ENCODE results near the gene KIF3A.

The KIF3A gene

DNA sequence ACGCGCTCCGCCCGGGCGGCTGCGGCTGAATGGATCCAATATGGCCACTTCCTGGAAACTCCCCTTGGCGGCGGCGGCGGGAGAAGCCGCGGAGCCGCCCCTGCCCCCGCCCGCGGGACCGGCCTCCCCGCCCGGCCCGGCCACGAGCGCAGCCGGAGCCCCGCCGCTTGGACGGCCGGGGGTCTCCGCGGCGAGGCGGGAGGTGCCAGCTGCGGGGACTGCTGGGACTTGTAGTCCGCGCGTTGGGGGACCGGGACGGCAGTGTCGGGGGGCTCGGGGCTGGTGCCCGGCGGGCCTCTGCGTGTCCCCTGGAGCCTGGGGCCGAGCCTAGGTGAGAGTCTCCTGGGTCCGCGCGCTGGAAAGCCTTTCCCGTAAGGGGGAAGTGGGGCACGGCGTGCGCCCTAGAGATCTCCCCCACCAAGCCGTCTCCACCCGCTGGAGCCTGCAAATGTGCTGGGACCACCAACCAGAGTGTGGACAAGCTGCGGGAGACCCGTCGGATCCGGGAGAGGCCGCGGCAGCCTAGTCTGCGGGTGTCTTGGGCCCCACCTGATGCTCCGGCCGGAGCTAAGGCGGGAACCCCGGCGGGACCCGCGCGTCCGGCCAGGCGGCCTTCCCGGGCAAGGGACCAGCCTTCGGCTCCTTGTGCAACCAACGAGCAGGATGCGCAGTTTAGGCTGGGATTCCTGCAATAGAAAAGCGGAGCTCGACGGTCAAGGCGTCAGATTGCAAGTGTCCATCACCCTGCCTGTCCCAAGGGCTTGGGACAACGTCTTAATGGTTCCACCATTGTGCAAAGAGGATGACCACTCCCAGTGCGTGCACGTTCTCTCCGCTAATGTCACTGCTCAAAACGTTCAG is 40.1 kb upstream of the KIF3A start, which contains the start of gene SEPTIN8:
Gene SEPTIN8 (minus strand): TSS at position 31 of the 861 bp plus-strand sequence. CDS start 102 bp downstream, outside the sequence.
- Histone ChIP-seq H3K36me3 (ENCODE audit: control insufficient read depth in 1 of 2, insufficient read depth in 2 of 2, low read length in 2 of 2) (no peaks in the 10 kb centered on the region), H3K4me1 (ENCODE audit: control insufficient read depth in 1 of 2, insufficient read depth in 2 of 2, low read length in 2 of 2) (peaks cover 30 to 33% of the 10 kb centered on the region in 2 donors), H3K9me3 (ENCODE audit: control insufficient read depth in 1 of 2, low read length in 2 of 2) (no peaks in the 10 kb centered on the region), H3K27ac (ENCODE audit: low read depth, low read length) (peak within 1 kb of the TSS; percentile 14), H3K27me3 (ENCODE audit: control insufficient read depth in 1 of 2, insufficient read depth in 2 of 2, low read length in 2 of 2) (peaks cover 0 to 2% of the 10 kb centered on the region in 2 donors), H3K9ac (ENCODE audit: low read depth in 1 of 2, low read length in 2 of 2) (peak within 1 kb of the TSS; percentile 74 to 83), H3K4me3 (ENCODE audit: low read depth in 1 of 2, low read length in 2 of 2) (peak within 1 kb of the TSS; percentile 79 to 89)

DNA sequence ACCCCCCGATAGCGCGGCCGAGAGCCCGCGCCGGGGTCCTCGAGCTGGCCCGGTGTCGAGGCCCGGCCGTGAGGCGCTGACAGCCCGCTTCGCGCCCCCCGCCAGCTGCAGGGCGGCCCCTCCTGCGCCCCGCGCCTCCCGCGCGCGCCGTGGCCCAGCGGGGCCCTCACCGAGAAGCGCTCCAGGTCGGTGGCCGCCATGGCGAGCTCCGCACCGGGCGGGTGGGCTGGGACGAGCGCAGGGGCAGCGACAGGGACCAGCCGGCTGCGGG is 39.5 kb upstream of the KIF3A start:
- no peaks in the 10 kb centered on the region for H3K9me3 ChIP-seq (ENCODE audit: control insufficient read depth in 1 of 2, low read length in 2 of 2)
- H3K4me1 ChIP-seq (ENCODE audit: control insufficient read depth in 1 of 2, insufficient read depth in 2 of 2, low read length in 2 of 2), result peaks cover 30 to 33% of the 10 kb centered on the region in 2 donors
- H3K27ac ChIP-seq (ENCODE audit: low read depth, low read length), result no peak overlapping the region
- H3K27me3 ChIP-seq (ENCODE audit: control insufficient read depth in 1 of 2, insufficient read depth in 2 of 2, low read length in 2 of 2), result peaks cover 0 to 2% of the 10 kb centered on the region in 2 donors
- peak overlapping the region; percentile 65 to 67 for H3K9ac ChIP-seq (ENCODE audit: low read depth in 1 of 2, low read length in 2 of 2)
- H3K4me3 ChIP-seq (ENCODE audit: low read depth in 1 of 2, low read length in 2 of 2), result peak overlapping the region; percentile 78 to 89
- H3K36me3 ChIP-seq (ENCODE audit: control insufficient read depth in 1 of 2, insufficient read depth in 2 of 2, low read length in 2 of 2), result peaks cover 0 to 3% of the 10 kb centered on the region in 2 donors

DNA sequence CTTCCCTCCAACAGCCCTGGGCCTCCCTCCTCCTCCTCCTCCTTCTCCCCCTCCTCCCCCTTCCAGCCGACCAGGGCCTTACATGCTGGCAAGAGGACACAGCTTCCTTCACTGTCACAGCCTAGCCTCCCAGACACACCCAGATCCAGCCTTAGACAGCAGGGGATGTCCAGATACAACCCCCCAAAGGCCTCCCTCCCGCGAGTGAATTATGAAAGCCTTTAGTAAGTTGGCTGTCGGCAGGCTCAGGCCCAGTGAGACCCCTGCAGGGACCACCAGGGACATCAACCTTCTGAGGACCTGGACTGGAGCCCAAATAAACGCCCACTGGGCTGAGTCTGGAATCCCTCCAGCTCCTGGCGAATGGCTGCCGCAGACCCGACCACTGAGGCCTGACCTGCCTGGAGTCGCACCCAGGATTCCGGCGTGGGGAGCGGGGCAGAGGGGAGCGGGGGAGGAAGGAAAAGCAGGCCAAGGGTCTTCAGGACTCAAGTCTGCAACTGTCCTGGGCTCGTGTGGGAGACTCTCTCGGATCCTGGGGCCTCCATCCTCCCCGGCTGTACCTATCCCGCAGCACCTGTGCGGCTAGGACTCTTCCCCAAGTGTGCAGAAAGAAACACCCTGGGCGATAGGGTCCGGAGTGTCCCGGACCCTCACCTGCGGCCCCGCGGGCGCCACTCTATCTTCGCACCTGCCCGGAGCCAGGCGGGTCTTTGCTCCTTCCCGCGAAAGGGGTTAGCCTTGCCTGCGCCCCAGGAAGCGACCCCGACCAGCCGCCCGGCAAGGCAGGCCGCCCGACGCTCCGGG is 39.0 kb upstream of the KIF3A start:
- peaks cover 30 to 33% of the 10 kb centered on the region in 2 donors for H3K4me1 ChIP-seq (ENCODE audit: control insufficient read depth in 1 of 2, insufficient read depth in 2 of 2, low read length in 2 of 2)
- peak overlapping the region; percentile 65 to 67 for H3K9ac ChIP-seq (ENCODE audit: low read depth in 1 of 2, low read length in 2 of 2)

DNA sequence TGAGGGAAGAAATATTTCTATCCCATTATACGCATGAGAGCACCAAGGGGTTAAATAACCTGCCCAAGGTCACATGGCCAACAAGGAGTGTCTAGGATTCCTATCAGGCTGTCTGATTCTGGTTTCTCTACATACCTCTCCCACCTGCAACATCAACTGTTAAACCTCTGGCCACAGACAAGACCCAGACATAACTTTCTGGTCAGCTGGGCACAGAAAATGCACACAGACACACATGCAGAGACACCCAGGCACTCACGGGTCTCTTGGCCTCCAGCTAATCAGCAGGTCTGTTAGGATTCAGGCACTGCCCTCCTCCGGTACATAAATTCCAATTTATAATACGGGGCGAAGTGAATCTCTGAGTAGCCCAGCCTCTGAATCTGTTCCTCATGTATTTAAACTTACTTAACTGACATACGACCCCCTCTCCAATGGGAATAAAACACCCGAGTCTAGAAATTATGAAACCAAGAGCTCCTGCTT is 38.2 kb upstream of the KIF3A start:
- Histone ChIP-seq H3K9me3 (ENCODE audit: control insufficient read depth in 1 of 2, low read length in 2 of 2) (no peaks in the 10 kb centered on the region), H3K27me3 (ENCODE audit: control insufficient read depth in 1 of 2, insufficient read depth in 2 of 2, low read length in 2 of 2) (peaks cover 0 to 2% of the 10 kb centered on the region in 2 donors), H3K4me3 (ENCODE audit: low read depth in 1 of 2, low read length in 2 of 2) (peak overlapping the region in 1 of 2 donors; percentile 78), H3K36me3 (ENCODE audit: control insufficient read depth in 1 of 2, insufficient read depth in 2 of 2, low read length in 2 of 2) (peaks cover 0 to 3% of the 10 kb centered on the region in 2 donors), H3K27ac (ENCODE audit: low read depth, low read length) (no peak overlapping the region), H3K9ac (ENCODE audit: low read depth in 1 of 2, low read length in 2 of 2) (peak overlapping the region in 1 of 2 donors; percentile 65), H3K4me1 (ENCODE audit: control insufficient read depth in 1 of 2, insufficient read depth in 2 of 2, low read length in 2 of 2) (peaks cover 30 to 33% of the 10 kb centered on the region in 2 donors)

More for the DNA sequence above, 39.0 kb upstream of the KIF3A start:
- H3K36me3 ChIP-seq (ENCODE audit: control insufficient read depth in 1 of 2, insufficient read depth in 2 of 2, low read length in 2 of 2), result peaks cover 0 to 3% of the 10 kb centered on the region in 2 donors
- no peaks in the 10 kb centered on the region for H3K9me3 ChIP-seq (ENCODE audit: control insufficient read depth in 1 of 2, low read length in 2 of 2)
- H3K27me3 ChIP-seq (ENCODE audit: control insufficient read depth in 1 of 2, insufficient read depth in 2 of 2, low read length in 2 of 2), result peaks cover 0 to 2% of the 10 kb centered on the region in 2 donors
- peak overlapping the region; percentile 14 for H3K27ac ChIP-seq (ENCODE audit: low read depth, low read length)
- H3K4me3 ChIP-seq (ENCODE audit: low read depth in 1 of 2, low read length in 2 of 2), result peak overlapping the region; percentile 78 to 89

DNA sequence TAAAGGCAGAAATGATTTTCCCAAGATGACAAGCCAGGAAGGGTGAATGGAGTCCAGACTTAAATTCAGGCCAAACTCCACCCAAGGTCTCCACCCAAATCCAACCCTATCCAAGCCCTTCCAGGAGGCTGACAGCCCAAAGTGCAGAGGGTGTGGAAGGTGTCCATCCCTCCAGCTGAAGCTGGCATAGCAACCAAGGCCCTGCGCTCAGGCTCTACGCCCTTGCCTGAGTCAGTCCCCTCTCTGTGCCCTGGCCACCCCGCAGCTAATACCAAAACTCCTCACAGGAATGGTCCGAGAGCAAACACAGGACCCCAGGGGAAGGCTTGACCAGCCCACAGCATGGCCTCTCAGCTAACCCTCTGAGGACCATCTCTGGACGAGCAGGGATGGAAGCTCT is 37.5 kb upstream of the KIF3A start:
- Histone ChIP-seq H3K4me1 (ENCODE audit: control insufficient read depth in 1 of 2, insufficient read depth in 2 of 2, low read length in 2 of 2) (peaks cover 30 to 33% of the 10 kb centered on the region in 2 donors), H3K4me3 (ENCODE audit: low read depth in 1 of 2, low read length in 2 of 2) (peak overlapping the region; percentile 18 to 78)

DNA sequence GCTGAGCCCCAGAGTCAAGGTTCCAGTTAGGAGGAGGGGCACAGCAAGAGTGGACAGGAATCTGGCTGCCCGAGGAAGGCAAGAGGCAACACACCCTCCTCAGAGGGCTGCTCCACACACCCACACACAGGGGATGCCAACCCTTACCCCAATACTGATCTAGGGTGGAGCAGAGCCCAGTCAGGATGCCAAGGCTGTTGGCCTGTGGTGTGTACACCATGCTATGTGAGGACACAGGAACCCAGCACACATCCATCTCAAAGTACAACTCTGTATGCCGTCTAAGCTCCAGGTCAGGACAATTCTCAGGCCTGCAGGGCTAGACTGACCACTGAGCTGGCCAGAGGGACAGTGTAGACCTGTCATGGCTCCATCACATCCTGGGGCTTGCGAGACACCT is 37.1 kb upstream of the KIF3A start:
- H3K27me3 ChIP-seq (ENCODE audit: control insufficient read depth in 1 of 2, insufficient read depth in 2 of 2, low read length in 2 of 2), result no peaks in the 10 kb centered on the region
- no peak overlapping the region for H3K27ac ChIP-seq (ENCODE audit: low read depth, low read length)
- H3K4me3 ChIP-seq (ENCODE audit: low read depth in 1 of 2, low read length in 2 of 2), result peak overlapping the region; percentile 18 to 78

More for the DNA sequence above, 37.5 kb upstream of the KIF3A start:
- H3K9ac ChIP-seq (ENCODE audit: low read depth in 1 of 2, low read length in 2 of 2), result no peak overlapping the region
- no peaks in the 10 kb centered on the region for H3K9me3 ChIP-seq (ENCODE audit: control insufficient read depth in 1 of 2, low read length in 2 of 2)
- H3K36me3 ChIP-seq (ENCODE audit: control insufficient read depth in 1 of 2, insufficient read depth in 2 of 2, low read length in 2 of 2), result peaks cover 0 to 3% of the 10 kb centered on the region in 2 donors
- peaks cover 0 to 2% of the 10 kb centered on the region in 2 donors for H3K27me3 ChIP-seq (ENCODE audit: control insufficient read depth in 1 of 2, insufficient read depth in 2 of 2, low read length in 2 of 2)
- H3K27ac ChIP-seq (ENCODE audit: low read depth, low read length), result no peak overlapping the region

DNA sequence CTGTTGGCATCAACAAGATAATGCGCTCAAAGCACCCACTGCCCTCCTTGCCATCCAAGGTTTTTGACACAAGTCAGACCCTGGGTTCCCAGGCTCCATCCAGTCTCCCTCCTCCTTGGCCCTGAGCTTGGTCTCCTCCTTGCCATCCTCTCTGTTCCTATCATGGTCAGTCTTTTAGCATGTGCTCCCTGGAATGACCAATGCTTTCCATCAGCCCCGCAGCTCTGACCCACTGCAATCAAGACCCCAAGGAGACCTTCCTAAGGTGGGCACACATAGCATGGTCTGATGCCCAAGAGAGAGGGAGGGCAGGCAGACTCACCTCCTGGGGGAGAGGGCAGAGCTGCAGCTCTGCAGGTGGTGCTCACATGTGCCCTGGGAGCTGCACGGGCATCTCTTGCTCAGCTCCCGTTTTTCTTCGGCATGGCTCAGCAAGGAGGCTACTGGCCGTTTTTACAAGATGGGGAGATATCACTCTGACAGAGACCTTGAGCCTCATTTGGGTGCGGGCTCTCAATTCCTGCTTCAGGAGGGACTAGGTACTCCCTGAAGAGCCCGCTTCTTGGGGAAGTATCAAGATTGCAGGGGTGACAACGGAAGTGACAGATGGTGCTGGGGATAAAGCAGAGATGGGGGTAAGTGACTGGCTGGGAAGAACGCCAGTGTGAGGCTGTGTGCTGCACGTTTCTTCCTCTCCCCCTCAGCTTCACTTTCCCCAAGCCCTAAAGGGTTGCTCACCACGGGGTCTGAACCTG is 36.4 kb upstream of the KIF3A start:
- Histone ChIP-seq H3K4me1 (ENCODE audit: control insufficient read depth in 1 of 2, insufficient read depth in 2 of 2, low read length in 2 of 2) (peaks cover 30 to 33% of the 10 kb centered on the region in 2 donors), H3K4me3 (ENCODE audit: low read depth in 1 of 2, low read length in 2 of 2) (no peak overlapping the region), H3K9ac (ENCODE audit: low read depth in 1 of 2, low read length in 2 of 2) (no peak overlapping the region), H3K27me3 (ENCODE audit: control insufficient read depth in 1 of 2, insufficient read depth in 2 of 2, low read length in 2 of 2) (no peaks in the 10 kb centered on the region), H3K36me3 (ENCODE audit: control insufficient read depth in 1 of 2, insufficient read depth in 2 of 2, low read length in 2 of 2) (peaks cover 0 to 3% of the 10 kb centered on the region in 2 donors), H3K27ac (ENCODE audit: low read depth, low read length) (no peak overlapping the region), H3K9me3 (ENCODE audit: control insufficient read depth in 1 of 2, low read length in 2 of 2) (no peaks in the 10 kb centered on the region)

More for the DNA sequence above, 37.1 kb upstream of the KIF3A start:
- Histone ChIP-seq H3K36me3 (ENCODE audit: control insufficient read depth in 1 of 2, insufficient read depth in 2 of 2, low read length in 2 of 2) (peaks cover 0 to 3% of the 10 kb centered on the region in 2 donors), H3K9me3 (ENCODE audit: control insufficient read depth in 1 of 2, low read length in 2 of 2) (no peaks in the 10 kb centered on the region), H3K9ac (ENCODE audit: low read depth in 1 of 2, low read length in 2 of 2) (no peak overlapping the region), H3K4me1 (ENCODE audit: control insufficient read depth in 1 of 2, insufficient read depth in 2 of 2, low read length in 2 of 2) (peaks cover 30 to 33% of the 10 kb centered on the region in 2 donors)

DNA sequence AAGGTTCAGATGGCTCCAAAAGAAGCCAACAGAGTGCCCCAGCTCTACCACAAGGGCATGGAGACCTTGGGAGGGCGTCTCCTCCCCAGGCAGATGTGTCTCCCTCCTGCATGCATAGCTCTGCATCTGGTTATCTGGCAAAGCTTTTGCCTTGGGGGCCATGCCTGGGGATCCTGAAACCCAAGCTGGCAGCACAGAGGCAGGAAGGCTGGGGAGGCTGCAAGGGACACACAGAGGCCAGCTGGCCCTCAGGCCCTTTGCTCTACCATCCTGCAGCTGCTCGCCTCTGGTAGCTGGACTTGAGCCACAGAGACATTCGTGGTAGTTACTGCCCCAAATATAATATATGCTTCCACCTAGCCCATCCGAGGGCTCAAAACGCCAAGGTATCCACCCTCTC is 35.8 kb upstream of the KIF3A start:
- H3K27me3 ChIP-seq (ENCODE audit: control insufficient read depth in 1 of 2, insufficient read depth in 2 of 2, low read length in 2 of 2), result no peaks in the 10 kb centered on the region
- no peak overlapping the region for H3K9ac ChIP-seq (ENCODE audit: low read depth in 1 of 2, low read length in 2 of 2)
- no peak overlapping the region for H3K27ac ChIP-seq (ENCODE audit: low read depth, low read length)

DNA sequence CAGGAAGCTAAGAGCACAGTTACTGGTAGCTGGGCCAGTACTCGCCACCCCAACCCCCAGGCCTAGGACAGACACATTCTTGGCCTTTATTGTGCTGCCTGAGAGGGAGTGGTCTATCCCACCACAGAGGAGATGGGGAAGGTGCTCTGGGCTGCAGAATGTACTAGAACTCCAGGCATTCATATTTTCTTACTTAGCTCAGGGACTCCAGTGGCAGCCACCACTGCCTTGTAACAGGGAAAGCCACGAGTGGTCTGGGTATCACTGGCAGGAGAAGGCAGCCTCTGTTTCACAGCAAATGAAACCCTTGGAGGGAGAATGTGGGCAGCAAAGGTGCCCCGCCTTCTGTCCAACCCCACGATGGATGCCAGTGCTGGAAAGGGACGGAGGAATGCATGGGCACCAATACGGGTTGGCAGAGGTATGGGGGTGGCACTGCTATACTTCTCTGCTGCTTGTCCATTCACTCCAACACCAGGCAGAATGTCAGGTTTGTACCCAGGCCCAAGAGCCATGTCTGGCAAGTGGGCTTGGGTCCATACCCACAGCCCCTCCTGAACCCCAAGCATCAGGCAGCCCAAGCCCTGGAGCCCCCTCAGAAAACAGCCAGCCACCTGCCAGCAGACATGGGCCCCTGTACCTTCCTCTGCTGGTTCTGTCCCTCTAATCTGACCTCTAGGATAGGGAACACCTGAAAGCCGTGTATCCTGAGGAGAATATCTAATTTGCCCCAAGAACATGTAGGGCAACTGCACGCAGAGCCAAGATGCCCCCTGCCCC is 35.1 kb upstream of the KIF3A start:
- Histone ChIP-seq H3K9ac (ENCODE audit: low read depth in 1 of 2, low read length in 2 of 2) (no peak overlapping the region), H3K27ac (ENCODE audit: low read depth, low read length) (no peak overlapping the region), H3K4me1 (ENCODE audit: control insufficient read depth in 1 of 2, insufficient read depth in 2 of 2, low read length in 2 of 2) (peaks cover 23 to 27% of the 10 kb centered on the region in 2 donors), H3K4me3 (ENCODE audit: low read depth in 1 of 2, low read length in 2 of 2) (no peak overlapping the region), H3K9me3 (ENCODE audit: control insufficient read depth in 1 of 2, low read length in 2 of 2) (no peaks in the 10 kb centered on the region), H3K27me3 (ENCODE audit: control insufficient read depth in 1 of 2, insufficient read depth in 2 of 2, low read length in 2 of 2) (no peaks in the 10 kb centered on the region), H3K36me3 (ENCODE audit: control insufficient read depth in 1 of 2, insufficient read depth in 2 of 2, low read length in 2 of 2) (peaks cover 0 to 3% of the 10 kb centered on the region in 2 donors)

More for the DNA sequence above, 35.8 kb upstream of the KIF3A start:
- H3K9me3 ChIP-seq (ENCODE audit: control insufficient read depth in 1 of 2, low read length in 2 of 2), result no peaks in the 10 kb centered on the region
- H3K4me3 ChIP-seq (ENCODE audit: low read depth in 1 of 2, low read length in 2 of 2), result no peak overlapping the region
- peaks cover 0 to 3% of the 10 kb centered on the region in 2 donors for H3K36me3 ChIP-seq (ENCODE audit: control insufficient read depth in 1 of 2, insufficient read depth in 2 of 2, low read length in 2 of 2)
- H3K4me1 ChIP-seq (ENCODE audit: control insufficient read depth in 1 of 2, insufficient read depth in 2 of 2, low read length in 2 of 2), result peaks cover 30% of the 10 kb centered on the region in 2 donors
